Liver (tissue), 9 donors: ENCODE data around the gene CHST14. TPM values are rescaled to one million over a fixed set of nuclear protein-coding genes. Genes with fewer than 3 reads are reported as not detected.
"Not testable (repeated sequence)": the region's sequence is repeated elsewhere in the genome, so short reads cannot be mapped to it uniquely, and the experiment has no call there.

Experiments
- DNase-seq: peaks from one replicate; pipeline ENCODE4 v3.0.0-alpha.2; 2017; ENCODE audit warnings: low spot score
- H3K27ac ChIP-seq, 2 donors: one replicate each; pipeline ENCODE4 v1.7.0; 2013; ENCODE audit warnings: inconsistent platforms in 2 of 2, low read length in 2 of 2, control low read depth in 1 of 2, low read depth in 1 of 2, mild to moderate bottlenecking in 1 of 2
- H3K27me3 ChIP-seq, 4 donors: one replicate each; pipeline versions ENCODE4 v1.6.1 to v1.7.0; 2013; ENCODE audit warnings: low read length in 3 of 4, inconsistent platforms in 1 of 4, mild to moderate bottlenecking in 1 of 4, moderate library complexity in 1 of 4; ENCODE audit not compliant: control insufficient read depth in 4 of 4, insufficient read depth in 4 of 4
- H3K36me3 ChIP-seq, 4 donors: one replicate each; pipeline versions ENCODE4 v1.6.1 to v1.7.0; 2013; ENCODE audit warnings: low read length in 3 of 4, mild to moderate bottlenecking in 3 of 4, low read depth in 1 of 4, moderate library complexity in 1 of 4; ENCODE audit not compliant: control insufficient read depth in 4 of 4, insufficient read depth in 3 of 4
- H3K4me1 ChIP-seq, 4 donors: one replicate each; pipeline versions ENCODE4 v1.6.1 to v1.7.0; 2013; ENCODE audit warnings: low read length in 3 of 4, mild to moderate bottlenecking in 3 of 4, moderate library complexity in 1 of 4; ENCODE audit not compliant: control insufficient read depth in 4 of 4, insufficient read depth in 4 of 4
- H3K4me3 ChIP-seq, 3 donors: one replicate each; pipeline versions ENCODE4 v1.6.1 to v1.7.0; 2013; ENCODE audit warnings: low read length in 3 of 3, control low read depth in 1 of 3, low read depth in 1 of 3, mild to moderate bottlenecking in 1 of 3
- H3K9ac ChIP-seq, 2 donors: one replicate each; pipeline ENCODE4 v1.7.0; 2013; ENCODE audit warnings: low read length in 2 of 2, mild to moderate bottlenecking in 2 of 2, moderate library complexity in 2 of 2, control low read depth in 1 of 2, low read depth in 1 of 2
- H3K9me3 ChIP-seq, 4 donors: one replicate each; pipeline versions ENCODE4 v1.6.1 to v1.7.0; 2013; ENCODE audit warnings: low read length in 3 of 4; ENCODE audit not compliant: control insufficient read depth in 4 of 4
- FOXA2 ChIP-seq: IDR thresholded peaks from 2 replicates; pipeline ENCODE4 v1.6.1; 2016; ENCODE audit warnings: antibody characterized with exemption
- GABPA ChIP-seq, 2 donors: IDR thresholded peaks in 1 of 2; conservative IDR thresholded peaks in 1 of 2; 2 replicates each; pipeline ENCODE4 v1.6.1; 2016; ENCODE audit warnings: antibody characterized with exemption in 2 of 2, mild to moderate bottlenecking in 1 of 2, moderate library complexity in 1 of 2
- HNF4G ChIP-seq: IDR thresholded peaks from 2 replicates; pipeline ENCODE4 v1.6.1; 2016; ENCODE audit warnings: antibody characterized with exemption
- RXRA ChIP-seq, 2 donors: IDR thresholded peaks; 2 replicates each; pipeline ENCODE4 v1.6.1; 2017 to 2018; ENCODE audit warnings: antibody characterized with exemption in 2 of 2, mild to moderate bottlenecking in 1 of 2
- SP1 ChIP-seq: IDR thresholded peaks from 2 replicates; pipeline ENCODE4 v1.6.1; 2018; ENCODE audit warnings: antibody characterized with exemption, mild to moderate bottlenecking
- TAF1 ChIP-seq: conservative IDR thresholded peaks from 2 replicates; pipeline ENCODE4 v1.6.1; 2016; ENCODE audit warnings: antibody characterized with exemption, mild to moderate bottlenecking
- WGBS: extraction: QIAGEN DNeasy Blood & Tissue Kit; methylation state at CpG from one replicate; pipeline ENCODE4 v1.1.7; 2013; 5-methylcytosine and 5-hydroxymethylcytosine counted together
- polyA plus RNA-seq, 2 donors: library from polyadenylated mRNA; stranded (reverse) in 1 of 2; unstranded in 1 of 2; fragments of 200-250 nt in 1 of 2; fragments of >200 nt in 1 of 2; fragmentation: Nextera tagmentation in 1 of 2; extraction: Ambion mirVana in 1 of 2; gene quantifications; one replicate each; pipeline versions ENCODE4 v1.2.1 to v1.2.3, GENCODE V29; 2013 to 2015
- total RNA-seq, 2 donors: library from RNA; depleted of rRNA; stranded (reverse); fragments of >200 nt; gene quantifications; one replicate each; pipeline ENCODE4 v1.2.3, GENCODE V29; 2014
- TF ChIP-seq, protein P1 (sequence below): IDR thresholded peaks from 2 replicates; pipeline ENCODE4 v1.6.1; 2016; ENCODE audit warnings: antibody characterized with exemption, mild to moderate bottlenecking
- TF ChIP-seq, protein P2 (sequence below): IDR thresholded peaks from 2 replicates; pipeline ENCODE4 v1.6.1; 2016; ENCODE audit warnings: antibody characterized with exemption
- donor health status: healthy.
- donor health status: healthy.
- donor health status: healthy.
- donor health status: healthy.
- donor health status: healthy.

The CHST14 gene
- total and polyA plus RNA-seq, 4 donors = 2.3 to 5.3 (median 3.1) TPM

DNA sequence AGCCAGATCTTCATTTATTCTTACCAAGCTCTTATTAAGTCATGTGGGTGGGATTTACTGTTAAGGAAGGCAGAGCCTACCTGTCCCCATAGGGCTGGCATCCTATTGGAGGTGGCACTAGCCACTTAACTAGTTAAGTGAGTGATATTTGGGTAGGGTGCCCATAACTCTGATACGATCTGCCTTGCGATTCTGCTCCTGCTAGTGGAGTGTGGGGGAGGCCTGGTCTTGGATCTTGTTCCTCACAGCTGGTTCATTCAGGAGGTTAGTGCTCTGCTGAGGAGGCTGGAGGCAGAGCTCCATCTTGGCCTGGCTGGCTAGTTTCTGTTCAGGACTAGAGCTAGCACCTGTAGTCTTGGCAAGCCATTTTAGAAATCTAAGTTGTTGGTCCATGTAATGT, 20.7 kb upstream of the CHST14 start:
- H3K4me1 ChIP-seq = peaks cover 0 to 8% (median 4%) of the 10 kb centered on the region in 4 donors
- 94% methylated on average over 2 of the region's 2 CpGs for WGBS

DNA sequence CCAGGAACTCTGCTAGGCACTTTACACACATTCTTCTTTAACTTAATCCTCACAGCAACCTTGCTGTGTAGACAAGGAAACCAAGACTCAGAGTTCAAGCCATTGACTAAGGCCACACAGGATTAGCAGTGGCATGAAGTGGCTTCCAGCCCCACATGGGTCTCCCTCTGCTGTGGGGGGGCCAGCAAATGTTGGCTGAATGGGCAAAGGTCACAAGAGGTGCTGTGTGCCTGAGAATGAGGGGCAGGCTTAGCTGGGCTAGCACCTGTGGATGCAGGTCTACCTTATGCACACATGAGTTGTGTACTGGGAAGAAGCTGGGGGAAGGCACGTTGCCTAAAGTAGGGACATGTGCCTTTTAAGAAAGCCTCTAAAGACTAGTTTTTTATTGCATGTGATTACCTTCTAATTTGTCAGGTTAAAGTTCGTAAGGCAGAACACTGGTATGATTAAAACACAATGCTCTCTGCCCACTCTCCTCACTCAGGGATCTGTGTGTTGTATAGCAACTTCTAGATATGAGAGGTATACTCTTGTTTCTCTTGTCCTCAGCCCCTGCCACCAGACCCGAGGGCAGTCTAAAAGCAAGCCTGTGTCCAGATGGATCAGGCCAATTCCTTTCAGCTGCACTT, 19.1 kb upstream of the CHST14 start:
- no peaks in the 10 kb centered on the region for H3K27me3 ChIP-seq
- no peak overlapping the region for H3K4me3 ChIP-seq
- 82% methylated on average over 3 of the region's 3 CpGs for WGBS
- no peak for DNase-seq
- no peak overlapping the region for H3K9ac ChIP-seq
- peaks cover 0 to 10% (median 7%) of the 10 kb centered on the region in 4 donors for H3K4me1 ChIP-seq
- H3K9me3 ChIP-seq = no peaks in the 10 kb centered on the region
- H3K36me3 ChIP-seq = no peaks in the 10 kb centered on the region
- no peak overlapping the region for H3K27ac ChIP-seq
- TF ChIP-seq HNF4G = no peak
- TF ChIP-seq TAF1 = no peak
- TF ChIP-seq FOXA2 = no peak
- no peak for TF ChIP-seq SP1

More for the DNA sequence above, 20.7 kb upstream of the CHST14 start:
- Histone ChIP-seq H3K4me3 (no peak overlapping the region), H3K9ac (no peak overlapping the region), H3K9me3 (no peaks in the 10 kb centered on the region), H3K36me3 (no peaks in the 10 kb centered on the region), H3K27me3 (no peaks in the 10 kb centered on the region), H3K27ac (no peak overlapping the region)
- TF ChIP-seq, protein P1, sequence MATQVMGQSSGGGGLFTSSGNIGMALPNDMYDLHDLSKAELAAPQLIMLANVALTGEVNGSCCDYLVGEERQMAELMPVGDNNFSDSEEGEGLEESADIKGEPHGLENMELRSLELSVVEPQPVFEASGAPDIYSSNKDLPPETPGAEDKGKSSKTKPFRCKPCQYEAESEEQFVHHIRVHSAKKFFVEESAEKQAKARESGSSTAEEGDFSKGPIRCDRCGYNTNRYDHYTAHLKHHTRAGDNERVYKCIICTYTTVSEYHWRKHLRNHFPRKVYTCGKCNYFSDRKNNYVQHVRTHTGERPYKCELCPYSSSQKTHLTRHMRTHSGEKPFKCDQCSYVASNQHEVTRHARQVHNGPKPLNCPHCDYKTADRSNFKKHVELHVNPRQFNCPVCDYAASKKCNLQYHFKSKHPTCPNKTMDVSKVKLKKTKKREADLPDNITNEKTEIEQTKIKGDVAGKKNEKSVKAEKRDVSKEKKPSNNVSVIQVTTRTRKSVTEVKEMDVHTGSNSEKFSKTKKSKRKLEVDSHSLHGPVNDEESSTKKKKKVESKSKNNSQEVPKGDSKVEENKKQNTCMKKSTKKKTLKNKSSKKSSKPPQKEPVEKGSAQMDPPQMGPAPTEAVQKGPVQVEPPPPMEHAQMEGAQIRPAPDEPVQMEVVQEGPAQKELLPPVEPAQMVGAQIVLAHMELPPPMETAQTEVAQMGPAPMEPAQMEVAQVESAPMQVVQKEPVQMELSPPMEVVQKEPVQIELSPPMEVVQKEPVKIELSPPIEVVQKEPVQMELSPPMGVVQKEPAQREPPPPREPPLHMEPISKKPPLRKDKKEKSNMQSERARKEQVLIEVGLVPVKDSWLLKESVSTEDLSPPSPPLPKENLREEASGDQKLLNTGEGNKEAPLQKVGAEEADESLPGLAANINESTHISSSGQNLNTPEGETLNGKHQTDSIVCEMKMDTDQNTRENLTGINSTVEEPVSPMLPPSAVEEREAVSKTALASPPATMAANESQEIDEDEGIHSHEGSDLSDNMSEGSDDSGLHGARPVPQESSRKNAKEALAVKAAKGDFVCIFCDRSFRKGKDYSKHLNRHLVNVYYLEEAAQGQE = no peak
- TF ChIP-seq GABPA (IDR thresholded peaks at IDR 0.05 in 1 of 2, conservative IDR thresholded peaks at IDR 0.05 in 1 of 2) (no peak), RXRA (IDR thresholded peaks at IDR 0.05) (no peak), SP1 (no peak), TAF1 (no peak), HNF4G (no peak)
- TF ChIP-seq, protein P2, sequence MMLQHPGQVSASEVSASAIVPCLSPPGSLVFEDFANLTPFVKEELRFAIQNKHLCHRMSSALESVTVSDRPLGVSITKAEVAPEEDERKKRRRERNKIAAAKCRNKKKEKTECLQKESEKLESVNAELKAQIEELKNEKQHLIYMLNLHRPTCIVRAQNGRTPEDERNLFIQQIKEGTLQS = no peak
- DNase-seq = no peak

DNA sequence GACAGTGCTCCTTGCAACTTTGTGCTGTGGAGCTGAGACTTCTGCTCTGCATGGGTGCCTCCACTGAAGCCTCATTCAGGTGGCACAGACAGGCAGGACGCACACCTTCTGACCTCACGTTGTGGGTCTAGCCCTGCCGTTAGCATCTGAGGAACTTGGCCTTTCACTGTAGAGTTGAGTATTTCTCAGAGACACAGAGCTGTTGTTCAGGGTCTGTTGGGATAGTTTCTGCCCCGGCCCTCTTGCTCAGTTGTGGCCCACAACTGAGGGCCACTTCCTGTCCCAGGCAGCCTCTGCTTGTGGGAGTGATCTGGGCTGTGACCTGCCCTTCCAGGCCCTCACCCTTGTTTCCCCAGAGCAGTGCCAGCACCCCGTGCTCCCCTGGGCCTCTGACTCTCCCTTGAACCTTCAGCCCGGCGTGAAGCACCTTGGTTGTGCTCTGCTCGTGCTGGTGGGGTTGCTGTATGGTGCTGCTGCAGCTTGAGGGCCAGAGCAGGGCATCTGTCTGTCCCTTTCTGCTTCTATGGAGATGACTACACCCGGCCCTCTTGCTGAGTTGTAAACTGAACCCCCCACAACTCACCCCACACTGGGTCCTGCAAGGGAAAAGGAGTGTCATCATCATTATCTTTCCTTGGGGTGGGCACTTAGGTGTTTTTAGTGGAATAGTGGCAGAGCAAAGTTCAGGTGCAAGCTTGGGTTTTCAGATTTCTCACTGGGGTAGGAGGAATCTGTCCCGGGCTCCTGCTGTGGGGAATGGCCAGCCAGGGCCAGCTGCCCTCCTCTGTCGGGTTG, 18.3 kb upstream of the CHST14 start:
- no peak for DNase-seq
- Histone ChIP-seq H3K9ac (no peak overlapping the region), H3K27me3 (no peaks in the 10 kb centered on the region), H3K9me3 (no peaks in the 10 kb centered on the region), H3K27ac (no peak overlapping the region), H3K4me1 (peaks cover 0 to 10% (median 7%) of the 10 kb centered on the region in 4 donors), H3K36me3 (no peaks in the 10 kb centered on the region), H3K4me3 (no peak overlapping the region)
- no peak for TF ChIP-seq FOXA2
- WGBS = 73% methylated on average over 11 of the region's 11 CpGs

DNA sequence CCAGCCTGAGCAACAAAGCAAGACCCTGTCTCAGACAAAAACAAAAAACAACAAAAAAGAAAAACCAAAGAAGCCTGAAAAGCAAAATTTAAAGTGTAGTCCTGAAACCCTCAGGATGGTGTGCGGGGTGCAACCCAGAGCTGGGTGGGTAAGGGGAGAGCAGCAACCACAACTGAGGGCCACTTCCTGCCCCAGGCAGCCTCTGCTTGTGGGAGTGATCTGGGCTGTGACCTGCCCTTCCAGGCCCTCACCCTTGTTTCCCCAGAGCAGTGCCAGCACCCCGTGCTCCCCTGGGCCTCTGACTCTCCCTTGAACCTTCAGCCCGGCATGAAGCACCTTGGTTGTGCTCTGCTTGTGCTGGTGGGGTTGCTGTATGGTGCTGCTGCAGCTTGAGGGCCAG, 16.8 kb upstream of the CHST14 start:
- peaks cover 0 to 10% (median 7%) of the 10 kb centered on the region in 4 donors for H3K4me1 ChIP-seq
- not testable (repeated sequence) for H3K27ac ChIP-seq, DNase-seq, H3K9me3 ChIP-seq, H3K9ac ChIP-seq, H3K36me3 ChIP-seq, H3K27me3 ChIP-seq, H3K4me3 ChIP-seq
- 75% methylated on average over 3 of the region's 3 CpGs for WGBS
